ENCODE measurements around the gene TTC33. TPM values are rescaled to one million over a fixed set of nuclear protein-coding genes. Genes with fewer than 3 reads are reported as not detected.

The TTC33 gene
- total RNA-seq, 2 donors from 2014 or later: 10.3 to 22.5 TPM

- DNase-seq (ENCODE audit: low spot score) (no peak), ATAC-seq (ENCODE audit: insufficient number of reproducible peaks, low FRiP score, low read depth) (peak; percentile 77)
- no peaks in the 10 kb centered on the region for H3K36me3 ChIP-seq
- no peak overlapping the region for H3K4me3 ChIP-seq
- H3K27ac ChIP-seq: no peak overlapping the region
- peaks cover 0 to 5% of the 10 kb centered on the region in 2 donors for H3K4me1 ChIP-seq (ENCODE audit: control insufficient read depth in 1 of 2, low read depth in 2 of 2)
- no peaks in the 10 kb centered on the region for H3K9me3 ChIP-seq
- no peaks in the 10 kb centered on the region for H3K27me3 ChIP-seq (replicated peaks; ENCODE audit: insufficient read depth)
- TF ChIP-seq, protein P1, sequence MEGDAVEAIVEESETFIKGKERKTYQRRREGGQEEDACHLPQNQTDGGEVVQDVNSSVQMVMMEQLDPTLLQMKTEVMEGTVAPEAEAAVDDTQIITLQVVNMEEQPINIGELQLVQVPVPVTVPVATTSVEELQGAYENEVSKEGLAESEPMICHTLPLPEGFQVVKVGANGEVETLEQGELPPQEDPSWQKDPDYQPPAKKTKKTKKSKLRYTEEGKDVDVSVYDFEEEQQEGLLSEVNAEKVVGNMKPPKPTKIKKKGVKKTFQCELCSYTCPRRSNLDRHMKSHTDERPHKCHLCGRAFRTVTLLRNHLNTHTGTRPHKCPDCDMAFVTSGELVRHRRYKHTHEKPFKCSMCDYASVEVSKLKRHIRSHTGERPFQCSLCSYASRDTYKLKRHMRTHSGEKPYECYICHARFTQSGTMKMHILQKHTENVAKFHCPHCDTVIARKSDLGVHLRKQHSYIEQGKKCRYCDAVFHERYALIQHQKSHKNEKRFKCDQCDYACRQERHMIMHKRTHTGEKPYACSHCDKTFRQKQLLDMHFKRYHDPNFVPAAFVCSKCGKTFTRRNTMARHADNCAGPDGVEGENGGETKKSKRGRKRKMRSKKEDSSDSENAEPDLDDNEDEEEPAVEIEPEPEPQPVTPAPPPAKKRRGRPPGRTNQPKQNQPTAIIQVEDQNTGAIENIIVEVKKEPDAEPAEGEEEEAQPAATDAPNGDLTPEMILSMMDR (IDR thresholded peaks at IDR 0.05): peak; percentile 84
Measured at GRCh38 chr5:40688127-40688761, 67.5 kb downstream of the TTC33 start.

DNA sequence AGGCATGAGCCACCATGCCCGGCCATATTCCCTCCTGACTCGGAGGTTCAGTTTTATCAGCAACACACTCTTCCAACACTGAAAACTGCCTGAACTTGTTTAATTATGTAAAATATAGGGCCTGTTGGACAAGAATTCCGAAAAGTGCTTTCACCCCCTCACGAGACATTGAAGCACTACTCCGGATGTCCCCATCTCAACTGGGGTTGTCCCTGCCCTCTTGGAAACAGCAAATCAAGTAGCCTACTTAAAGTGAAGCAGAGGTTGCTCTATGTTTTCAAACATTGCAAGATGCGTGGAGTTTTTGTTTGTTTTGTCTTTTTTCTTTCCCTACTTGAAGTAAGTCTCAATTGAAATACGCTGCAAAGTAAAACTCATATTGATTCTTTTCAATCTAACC, 68.4 kb downstream of the TTC33 start:
- H3K9me3 ChIP-seq: no peaks in the 10 kb centered on the region
- ATAC-seq (ENCODE audit: insufficient number of reproducible peaks, low FRiP score, low read depth): no peak
- H3K36me3 ChIP-seq: no peaks in the 10 kb centered on the region
- H3K4me3 ChIP-seq: peak overlapping the region; percentile 32
- no peak for DNase-seq (ENCODE audit: low spot score)
- H3K27me3 ChIP-seq (replicated peaks; ENCODE audit: insufficient read depth): no peaks in the 10 kb centered on the region
- TF ChIP-seq, protein P1 (IDR thresholded peaks at IDR 0.05): no peak
- peaks cover 0 to 5% of the 10 kb centered on the region in 2 donors for H3K4me1 ChIP-seq (ENCODE audit: control insufficient read depth in 1 of 2, low read depth in 2 of 2)
- H3K27ac ChIP-seq: no peak overlapping the region

- no peak for DNase-seq (ENCODE audit: low spot score)
- H3K4me1 ChIP-seq (ENCODE audit: control insufficient read depth in 1 of 2, low read depth in 2 of 2): peaks cover 0 to 7% of the 10 kb centered on the region in 2 donors
- no peaks in the 10 kb centered on the region for H3K36me3 ChIP-seq
- peak overlapping the region; percentile 94 for H3K4me3 ChIP-seq
- no peaks in the 10 kb centered on the region for H3K9me3 ChIP-seq
- ATAC-seq (ENCODE audit: insufficient number of reproducible peaks, low FRiP score, low read depth): no peak
- TF ChIP-seq, protein P1 (IDR thresholded peaks at IDR 0.05): no peak
- H3K27me3 ChIP-seq (replicated peaks; ENCODE audit: insufficient read depth): no peaks in the 10 kb centered on the region
- H3K27ac ChIP-seq: no peak overlapping the region
Measured at GRCh38 chr5:40685976-40686486, 69.7 kb downstream of the TTC33 start.

DNA sequence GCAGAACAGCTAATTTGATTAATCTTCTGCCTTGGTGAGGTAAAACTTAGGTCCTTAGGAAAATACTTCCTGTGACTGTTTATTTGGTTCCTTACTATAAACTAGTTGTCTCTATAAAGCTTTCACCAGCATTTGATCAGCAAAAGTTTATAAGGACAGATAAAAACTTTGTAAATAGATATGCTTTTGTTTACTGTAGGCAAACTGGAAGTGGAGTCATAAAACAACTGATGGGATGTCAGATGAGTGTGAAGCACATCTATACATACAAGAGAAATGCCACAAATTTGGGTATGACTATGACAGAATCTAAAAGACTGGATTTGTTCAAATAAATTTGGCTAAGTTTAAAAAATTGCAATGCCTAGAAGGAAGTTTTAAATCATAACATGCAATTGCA, 70.6 kb downstream of the TTC33 start:
- no peaks in the 10 kb centered on the region for H3K27me3 ChIP-seq (replicated peaks; ENCODE audit: insufficient read depth)
- no peaks in the 10 kb centered on the region for H3K36me3 ChIP-seq
- H3K4me1 ChIP-seq (ENCODE audit: control insufficient read depth in 1 of 2, low read depth in 2 of 2): peaks cover 0 to 16% of the 10 kb centered on the region in 2 donors
- TF ChIP-seq, protein P1 (IDR thresholded peaks at IDR 0.05): no peak
- ATAC-seq (ENCODE audit: insufficient number of reproducible peaks, low FRiP score, low read depth) (no peak), DNase-seq (ENCODE audit: low spot score) (no peak)
- H3K4me3 ChIP-seq: peak overlapping the region; percentile 94
- no peaks in the 10 kb centered on the region for H3K9me3 ChIP-seq
- no peak overlapping the region for H3K27ac ChIP-seq

GRCh38 chr5:40683305-40683704, 72.5 kb downstream of the TTC33 start:
- Histone ChIP-seq H3K36me3 (no peaks in the 10 kb centered on the region), H3K9me3 (no peaks in the 10 kb centered on the region), H3K27me3 (replicated peaks; ENCODE audit: insufficient read depth) (no peaks in the 10 kb centered on the region), H3K27ac (peak overlapping the region in 1 of 2 donors; percentile 29), H3K4me1 (ENCODE audit: control insufficient read depth in 1 of 2, low read depth in 2 of 2) (peaks cover 0 to 20% of the 10 kb centered on the region in 2 donors), H3K4me3 (peak overlapping the region; percentile 94)
- TF ChIP-seq, protein P1 (IDR thresholded peaks at IDR 0.05): no peak
- no peak for DNase-seq (ENCODE audit: low spot score)
- no peak for ATAC-seq (ENCODE audit: insufficient number of reproducible peaks, low FRiP score, low read depth)
